ENCODE data around the gene EMCN. TPM values are rescaled to one million over a fixed set of nuclear protein-coding genes. Genes with fewer than 3 reads are reported as not detected.

Gene EMCN
- total RNA-seq, 1 experiment from 2014 or later: not detected

- TF ChIP-seq OVOL2 (CRISPR knock-in tag; IDR thresholded peaks at IDR 0.05; ENCODE audit: borderline replicate concordance) (no peak), ZNF219 (CRISPR knock-in tag; IDR thresholded peaks at IDR 0.05; ENCODE audit: borderline replicate concordance) (no peak), ZNF532 (CRISPR knock-in tag; IDR thresholded peaks at IDR 0.05; ENCODE audit: borderline replicate concordance) (no peak), MXD4 (CRISPR knock-in tag; IDR thresholded peaks at IDR 0.05; ENCODE audit: borderline replicate concordance) (no peak)
- TF ChIP-seq, protein P1, sequence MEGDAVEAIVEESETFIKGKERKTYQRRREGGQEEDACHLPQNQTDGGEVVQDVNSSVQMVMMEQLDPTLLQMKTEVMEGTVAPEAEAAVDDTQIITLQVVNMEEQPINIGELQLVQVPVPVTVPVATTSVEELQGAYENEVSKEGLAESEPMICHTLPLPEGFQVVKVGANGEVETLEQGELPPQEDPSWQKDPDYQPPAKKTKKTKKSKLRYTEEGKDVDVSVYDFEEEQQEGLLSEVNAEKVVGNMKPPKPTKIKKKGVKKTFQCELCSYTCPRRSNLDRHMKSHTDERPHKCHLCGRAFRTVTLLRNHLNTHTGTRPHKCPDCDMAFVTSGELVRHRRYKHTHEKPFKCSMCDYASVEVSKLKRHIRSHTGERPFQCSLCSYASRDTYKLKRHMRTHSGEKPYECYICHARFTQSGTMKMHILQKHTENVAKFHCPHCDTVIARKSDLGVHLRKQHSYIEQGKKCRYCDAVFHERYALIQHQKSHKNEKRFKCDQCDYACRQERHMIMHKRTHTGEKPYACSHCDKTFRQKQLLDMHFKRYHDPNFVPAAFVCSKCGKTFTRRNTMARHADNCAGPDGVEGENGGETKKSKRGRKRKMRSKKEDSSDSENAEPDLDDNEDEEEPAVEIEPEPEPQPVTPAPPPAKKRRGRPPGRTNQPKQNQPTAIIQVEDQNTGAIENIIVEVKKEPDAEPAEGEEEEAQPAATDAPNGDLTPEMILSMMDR (IDR thresholded peaks at IDR 0.05): no peak
Observed at GRCh38 chr4:100362366-100362765, 155.5 kb downstream of the EMCN start (continued).

DNA sequence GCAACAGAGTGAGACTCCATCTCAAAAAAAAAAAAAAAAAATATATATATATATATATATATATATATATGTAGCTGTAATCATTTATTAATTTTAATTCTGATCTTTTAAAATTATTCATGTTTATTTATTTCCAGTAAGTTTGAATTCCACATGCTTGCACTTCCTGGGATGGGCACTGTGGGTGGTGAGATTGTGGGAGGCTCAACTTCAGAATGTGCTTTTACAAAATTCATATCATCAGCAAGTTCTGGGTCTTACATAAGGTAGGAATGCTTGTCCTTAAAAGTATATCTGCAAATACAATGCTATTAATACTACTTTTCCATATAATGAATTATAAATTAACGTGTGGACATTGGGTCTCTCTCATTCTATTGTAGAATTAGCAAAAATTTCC is 156.5 kb downstream of the EMCN start:
- ChIA-PET POLR2A (no interaction called here), CTCF (no interaction called here)
- Mint-ChIP-seq H3K9me3 (peaks cover 37% of the 10 kb centered on the region), H3K4me3 (no peak overlapping the region), H3K36me3 (peaks cover 21% of the 10 kb centered on the region), H3K4me1 (peaks cover 11% of the 10 kb centered on the region), H3K27me3 (ENCODE audit: low read depth) (no peaks in the 10 kb centered on the region), H3K27ac (no peak overlapping the region)
- TF ChIP-seq OVOL2 (CRISPR knock-in tag; IDR thresholded peaks at IDR 0.05; ENCODE audit: borderline replicate concordance) (no peak), NR2C2 (CRISPR knock-in tag; IDR thresholded peaks at IDR 0.05) (no peak), SMAD4 (CRISPR knock-in tag; IDR thresholded peaks at IDR 0.05) (no peak)
- ATAC-seq (no peak), DNase-seq (ENCODE audit: low spot score) (no peak)

- H3K9me3 Mint-ChIP-seq: peaks cover 39% of the 10 kb centered on the region
- peaks cover 21% of the 10 kb centered on the region for H3K36me3 Mint-ChIP-seq
- ATAC-seq (no peak), DNase-seq (ENCODE audit: low spot score) (no peak)
- POLR2A ChIA-PET: interaction anchor here (0.8 kb wide), 1 partner anchor 187 kb away, joined by 6 read pairs; no protein-coding TSS in a partner anchor
- no peaks in the 10 kb centered on the region for H3K27me3 Mint-ChIP-seq (ENCODE audit: low read depth)
- CTCF ChIA-PET: no interaction called here
- H3K27ac Mint-ChIP-seq: no peak overlapping the region
- no peak overlapping the region for H3K4me3 Mint-ChIP-seq
- H3K4me1 Mint-ChIP-seq: no peaks in the 10 kb centered on the region; the same call in 1 of the 2 replicates
- TF ChIP-seq TCF7 (CRISPR knock-in tag; IDR thresholded peaks at IDR 0.05; ENCODE audit: low read depth) (no peak), ZBTB21 (CRISPR knock-in tag; IDR thresholded peaks at IDR 0.05; ENCODE audit: borderline replicate concordance) (no peak), MXD4 (CRISPR knock-in tag; IDR thresholded peaks at IDR 0.05; ENCODE audit: borderline replicate concordance) (no peak), ESRRA (CRISPR knock-in tag; IDR thresholded peaks at IDR 0.05; ENCODE audit: borderline replicate concordance) (no peak), NR3C1 (CRISPR knock-in tag; conservative IDR thresholded peaks at IDR 0.05; ENCODE audit: low read depth) (no peak), KAT7 (CRISPR knock-in tag; IDR thresholded peaks at IDR 0.05; ENCODE audit: borderline replicate concordance) (no peak), EMX1 (CRISPR knock-in tag; IDR thresholded peaks at IDR 0.05) (no peak), MLX (CRISPR knock-in tag; IDR thresholded peaks at IDR 0.05) (no peak), TEAD1 (CRISPR knock-in tag; IDR thresholded peaks at IDR 0.05) (no peak), JAZF1 (CRISPR knock-in tag; IDR thresholded peaks at IDR 0.05) (no peak), CREM (CRISPR knock-in tag; IDR thresholded peaks at IDR 0.05) (no peak), HMGA2 (CRISPR knock-in tag; IDR thresholded peaks at IDR 0.05) (no peak), GRHL2 (CRISPR knock-in tag; IDR thresholded peaks at IDR 0.05; ENCODE audit: insufficient replicate concordance, severe bottlenecking) (no peak)
- TF ChIP-seq, protein P2, sequence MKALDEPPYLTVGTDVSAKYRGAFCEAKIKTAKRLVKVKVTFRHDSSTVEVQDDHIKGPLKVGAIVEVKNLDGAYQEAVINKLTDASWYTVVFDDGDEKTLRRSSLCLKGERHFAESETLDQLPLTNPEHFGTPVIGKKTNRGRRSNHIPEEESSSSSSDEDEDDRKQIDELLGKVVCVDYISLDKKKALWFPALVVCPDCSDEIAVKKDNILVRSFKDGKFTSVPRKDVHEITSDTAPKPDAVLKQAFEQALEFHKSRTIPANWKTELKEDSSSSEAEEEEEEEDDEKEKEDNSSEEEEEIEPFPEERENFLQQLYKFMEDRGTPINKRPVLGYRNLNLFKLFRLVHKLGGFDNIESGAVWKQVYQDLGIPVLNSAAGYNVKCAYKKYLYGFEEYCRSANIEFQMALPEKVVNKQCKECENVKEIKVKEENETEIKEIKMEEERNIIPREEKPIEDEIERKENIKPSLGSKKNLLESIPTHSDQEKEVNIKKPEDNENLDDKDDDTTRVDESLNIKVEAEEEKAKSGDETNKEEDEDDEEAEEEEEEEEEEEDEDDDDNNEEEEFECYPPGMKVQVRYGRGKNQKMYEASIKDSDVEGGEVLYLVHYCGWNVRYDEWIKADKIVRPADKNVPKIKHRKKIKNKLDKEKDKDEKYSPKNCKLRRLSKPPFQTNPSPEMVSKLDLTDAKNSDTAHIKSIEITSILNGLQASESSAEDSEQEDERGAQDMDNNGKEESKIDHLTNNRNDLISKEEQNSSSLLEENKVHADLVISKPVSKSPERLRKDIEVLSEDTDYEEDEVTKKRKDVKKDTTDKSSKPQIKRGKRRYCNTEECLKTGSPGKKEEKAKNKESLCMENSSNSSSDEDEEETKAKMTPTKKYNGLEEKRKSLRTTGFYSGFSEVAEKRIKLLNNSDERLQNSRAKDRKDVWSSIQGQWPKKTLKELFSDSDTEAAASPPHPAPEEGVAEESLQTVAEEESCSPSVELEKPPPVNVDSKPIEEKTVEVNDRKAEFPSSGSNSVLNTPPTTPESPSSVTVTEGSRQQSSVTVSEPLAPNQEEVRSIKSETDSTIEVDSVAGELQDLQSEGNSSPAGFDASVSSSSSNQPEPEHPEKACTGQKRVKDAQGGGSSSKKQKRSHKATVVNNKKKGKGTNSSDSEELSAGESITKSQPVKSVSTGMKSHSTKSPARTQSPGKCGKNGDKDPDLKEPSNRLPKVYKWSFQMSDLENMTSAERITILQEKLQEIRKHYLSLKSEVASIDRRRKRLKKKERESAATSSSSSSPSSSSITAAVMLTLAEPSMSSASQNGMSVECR (CRISPR knock-in tag; IDR thresholded peaks at IDR 0.05; ENCODE audit: borderline replicate concordance): no peak
- TF ChIP-seq, protein P3, sequence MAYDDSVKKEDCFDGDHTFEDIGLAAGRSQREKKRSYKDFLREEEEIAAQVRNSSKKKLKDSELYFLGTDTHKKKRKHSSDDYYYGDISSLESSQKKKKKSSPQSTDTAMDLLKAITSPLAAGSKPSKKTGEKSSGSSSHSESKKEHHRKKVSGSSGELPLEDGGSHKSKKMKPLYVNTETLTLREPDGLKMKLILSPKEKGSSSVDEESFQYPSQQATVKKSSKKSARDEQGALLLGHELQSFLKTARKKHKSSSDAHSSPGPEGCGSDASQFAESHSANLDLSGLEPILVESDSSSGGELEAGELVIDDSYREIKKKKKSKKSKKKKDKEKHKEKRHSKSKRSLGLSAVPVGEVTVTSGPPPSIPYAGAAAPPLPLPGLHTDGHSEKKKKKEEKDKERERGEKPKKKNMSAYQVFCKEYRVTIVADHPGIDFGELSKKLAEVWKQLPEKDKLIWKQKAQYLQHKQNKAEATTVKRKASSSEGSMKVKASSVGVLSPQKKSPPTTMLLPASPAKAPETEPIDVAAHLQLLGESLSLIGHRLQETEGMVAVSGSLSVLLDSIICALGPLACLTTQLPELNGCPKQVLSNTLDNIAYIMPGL (CRISPR knock-in tag; IDR thresholded peaks at IDR 0.05): no peak
Observed at GRCh38 chr4:100360211-100360610, 157.6 kb downstream of the EMCN start.
